DMS 273 (cell line): ENCODE results near the gene RADIL.
"Not testable (repeated sequence)": the region's sequence is repeated elsewhere in the genome, so short reads cannot be mapped to it uniquely, and the experiment has no call there.

Source experiments
- DNase-seq: peaks from one replicate; lab custom pipeline; 2025; ENCODE audit not compliant: unreplicated experiment; lab: John Stamatoyannopoulos, UW

Gene RADIL

DNA sequence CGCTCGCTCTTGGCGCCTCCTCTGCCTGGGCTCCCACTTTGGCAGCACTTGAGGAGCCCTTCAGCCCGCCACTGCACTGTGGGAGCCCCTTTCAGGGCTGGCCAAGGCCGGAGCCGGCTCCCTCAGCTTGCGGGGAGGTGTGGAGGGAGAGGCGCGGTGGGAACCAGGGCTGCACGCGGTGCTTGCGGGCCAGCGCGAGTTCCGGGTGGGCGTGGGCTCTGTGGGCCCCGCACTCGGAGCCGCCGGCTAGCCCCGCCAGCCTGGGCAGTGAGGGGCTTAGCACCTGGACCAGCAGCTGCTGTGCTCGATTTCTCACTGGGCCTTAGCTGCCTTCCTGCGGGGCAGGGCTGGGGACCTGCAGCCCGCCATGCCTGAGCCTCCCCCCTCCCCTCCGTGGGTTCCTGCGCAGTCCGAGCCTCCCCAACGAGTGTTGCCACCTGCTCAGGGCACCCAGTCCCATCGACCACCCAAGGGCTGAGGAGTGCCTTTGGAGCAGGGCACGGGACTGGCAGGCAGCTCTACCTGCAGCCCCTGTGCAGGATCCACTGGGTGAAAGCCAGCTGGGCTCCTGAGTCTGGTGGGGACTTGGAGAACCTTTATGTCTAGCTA, 90.0 kb downstream of the RADIL start:
- not testable (repeated sequence) for DNase-seq

DNA sequence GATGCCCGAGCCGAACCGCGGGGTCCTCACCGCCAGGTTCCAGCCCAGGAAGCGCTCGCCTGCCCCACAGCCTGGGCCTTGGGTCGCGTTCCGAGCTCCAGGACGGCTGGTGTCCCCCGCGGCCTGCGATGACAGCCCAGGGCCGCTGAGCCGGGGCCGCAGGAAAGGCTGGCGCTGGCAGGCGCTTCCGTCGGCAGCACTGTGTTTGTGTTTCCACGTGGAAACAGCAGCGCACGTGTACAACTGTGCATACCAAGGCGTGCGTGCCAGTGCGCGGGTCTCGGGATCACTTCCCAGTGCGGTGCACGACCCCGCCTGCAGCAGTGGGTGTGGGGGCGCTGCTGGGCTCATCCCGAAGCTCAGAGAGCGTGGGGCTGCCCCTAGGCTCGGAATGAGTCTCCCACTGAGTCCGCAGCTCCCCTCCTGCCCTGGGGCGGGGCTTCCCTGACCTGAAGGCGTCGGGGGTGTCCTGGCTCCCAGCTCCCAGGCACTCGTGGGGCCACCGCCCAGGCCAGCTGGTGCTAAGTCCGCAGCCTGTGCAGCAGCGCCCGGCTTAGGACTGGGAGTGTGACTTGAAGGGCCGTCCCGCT, 90.9 kb downstream of the RADIL start:
- DNase-seq = no peak

DNA sequence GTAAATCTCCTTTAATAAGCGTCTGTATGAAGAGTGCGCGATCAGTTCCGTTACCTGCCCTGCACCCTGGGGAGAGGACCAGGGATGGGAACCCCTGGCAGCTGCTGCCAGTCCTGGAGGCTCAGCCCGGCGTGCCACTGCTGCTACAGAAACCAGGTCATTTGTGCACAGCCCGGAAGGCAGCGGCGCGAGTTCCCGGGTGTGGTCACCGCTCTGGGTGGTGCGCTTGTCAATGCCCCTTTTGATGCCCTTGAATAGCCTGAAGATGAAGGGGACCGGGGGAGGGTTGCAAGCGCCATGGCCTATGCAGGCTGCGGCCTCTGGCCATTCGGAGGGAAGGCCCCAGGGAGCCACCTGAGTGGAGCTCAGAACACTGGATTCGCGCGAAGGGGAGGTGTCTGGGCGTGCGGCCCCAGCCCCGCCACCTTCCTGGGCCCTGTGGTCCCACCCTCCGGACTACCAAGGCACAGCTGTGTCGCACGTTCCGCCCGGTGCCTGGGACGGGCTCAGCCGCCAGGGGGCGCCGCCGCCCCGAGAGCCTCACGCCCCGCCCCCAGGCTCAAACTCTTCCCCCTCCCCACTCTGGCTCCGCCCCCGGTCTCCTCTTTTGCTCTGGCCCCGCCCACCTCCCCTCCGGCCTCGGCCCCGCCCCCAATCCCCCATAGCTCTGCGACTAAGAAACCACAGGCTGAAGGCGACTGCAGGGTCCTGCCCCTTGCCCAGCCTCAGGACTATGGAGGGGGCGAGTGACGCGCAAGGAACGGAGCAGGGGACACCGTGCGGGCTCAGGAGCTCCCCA, 91.6 kb downstream of the RADIL start:
- peak; percentile 52 for DNase-seq

DNA sequence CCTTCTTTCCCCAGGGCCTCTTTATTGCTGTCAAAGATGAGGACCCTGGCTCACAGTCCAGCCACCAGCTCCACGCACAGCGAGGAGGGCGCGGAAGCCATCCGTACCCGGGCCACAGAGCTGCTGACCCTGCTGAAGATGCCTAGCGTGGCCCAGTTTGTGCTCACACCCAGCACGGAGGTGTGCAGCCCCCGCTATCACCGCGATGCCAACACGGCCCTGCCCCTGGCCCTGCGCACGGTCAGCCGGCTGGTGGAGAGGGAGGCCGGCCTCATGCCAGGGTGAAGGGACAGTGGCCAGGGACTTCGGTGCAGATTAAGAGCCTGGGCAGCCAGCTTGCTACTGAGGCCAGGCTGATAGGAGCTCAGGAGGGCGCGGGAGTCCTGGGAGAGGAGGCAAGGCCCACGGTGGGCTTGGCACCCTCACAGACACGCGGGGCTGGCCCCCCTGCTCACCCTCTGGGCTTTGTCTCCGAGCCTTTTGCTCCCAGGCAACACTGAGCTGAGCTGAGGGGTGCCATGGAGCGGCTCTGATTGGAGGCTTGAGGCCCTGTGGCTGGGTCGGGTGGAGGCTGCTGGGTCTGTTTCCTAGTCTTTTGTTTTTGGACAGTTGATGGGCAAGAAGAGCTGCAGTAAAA, 92.3 kb downstream of the RADIL start:
- DNase-seq = no peak

DNA sequence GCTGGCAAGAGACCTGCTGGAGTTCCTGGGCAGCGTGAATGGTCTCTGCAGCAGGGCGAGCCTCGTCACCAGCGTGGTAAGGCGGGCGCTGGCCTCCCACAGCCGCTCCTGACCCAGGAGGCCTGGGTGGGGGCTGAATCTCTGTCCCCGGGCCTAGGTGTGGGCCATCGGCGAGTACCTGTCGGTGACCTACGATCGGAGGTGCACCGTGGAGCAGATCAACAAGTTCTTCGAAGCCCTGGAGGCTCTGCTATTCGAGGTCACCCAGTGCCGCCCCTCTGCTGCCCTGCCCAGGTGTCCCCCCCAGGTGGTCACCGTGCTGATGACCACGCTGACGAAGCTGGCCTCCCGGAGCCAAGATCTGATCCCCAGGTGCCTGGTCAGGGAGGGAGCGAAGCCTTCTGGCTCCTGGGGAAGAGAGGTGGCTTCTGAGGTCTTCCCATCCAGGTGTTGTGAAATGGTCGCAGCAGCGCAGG, 93.0 kb downstream of the RADIL start:
- DNase-seq = no peak

DNA sequence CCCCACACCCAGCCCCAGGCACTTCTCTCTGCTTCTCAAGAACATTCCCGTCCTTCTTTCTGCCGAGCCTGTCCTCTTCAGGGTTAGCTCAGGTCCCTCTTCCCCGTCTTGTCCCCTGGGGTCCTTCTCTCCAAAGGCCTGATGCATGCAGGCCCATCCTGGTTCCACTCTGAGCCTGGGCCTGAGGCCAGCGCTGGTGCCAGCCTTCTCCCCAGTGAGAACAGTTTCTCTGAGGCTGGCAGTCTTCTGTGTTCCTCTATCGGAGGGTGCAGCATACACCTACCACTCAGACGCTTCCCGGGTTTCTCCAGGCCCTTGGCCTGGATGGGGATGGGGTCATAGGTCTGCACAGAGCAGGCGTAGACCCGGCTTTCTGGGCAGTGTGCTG, 93.4 kb downstream of the RADIL start:
- no peak for DNase-seq

DNA sequence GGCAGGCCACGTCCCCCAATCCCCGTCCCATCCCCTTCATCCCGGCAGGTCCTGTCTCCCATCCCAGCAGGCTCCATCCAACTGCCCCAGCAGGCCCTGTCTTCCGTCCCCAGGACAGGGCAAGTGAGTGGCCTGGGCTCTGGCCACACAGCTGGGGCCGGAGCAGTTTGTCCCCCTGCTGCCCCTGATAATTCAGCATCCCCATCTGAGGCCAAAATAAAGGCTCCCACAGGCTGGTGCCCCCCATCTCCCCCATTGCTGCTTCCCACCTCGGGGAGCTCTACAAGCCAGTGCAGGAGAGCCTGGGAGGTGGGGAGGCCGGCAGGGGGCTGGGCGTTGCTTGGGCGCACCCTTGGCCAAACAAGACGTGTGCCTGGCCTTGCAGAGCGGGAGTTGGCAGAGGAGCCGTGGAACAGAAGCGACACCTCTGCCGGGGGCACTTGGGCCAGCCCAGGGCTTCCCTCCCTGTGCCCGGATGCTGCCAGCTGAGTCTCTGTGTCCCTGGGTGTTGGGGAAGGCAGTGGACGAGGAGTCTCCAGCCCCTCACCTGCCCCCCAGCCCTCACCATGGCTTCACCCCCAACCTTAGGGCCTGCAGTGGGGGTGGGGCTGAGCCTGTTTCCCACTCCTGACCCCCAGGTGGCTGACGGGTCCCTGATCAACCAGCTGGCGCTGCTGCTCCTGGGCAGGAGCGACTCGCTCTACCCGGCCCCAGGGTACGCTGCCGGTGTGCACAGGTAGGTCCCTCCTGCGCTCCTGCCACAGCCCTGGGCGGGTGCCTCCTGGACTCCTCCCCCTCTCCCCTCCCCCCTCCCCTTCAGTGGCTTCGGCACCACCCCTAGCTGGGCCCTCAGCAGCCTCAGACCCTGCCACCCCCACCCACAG, 94.1 kb downstream of the RADIL start:
- DNase-seq = no peak

DNA sequence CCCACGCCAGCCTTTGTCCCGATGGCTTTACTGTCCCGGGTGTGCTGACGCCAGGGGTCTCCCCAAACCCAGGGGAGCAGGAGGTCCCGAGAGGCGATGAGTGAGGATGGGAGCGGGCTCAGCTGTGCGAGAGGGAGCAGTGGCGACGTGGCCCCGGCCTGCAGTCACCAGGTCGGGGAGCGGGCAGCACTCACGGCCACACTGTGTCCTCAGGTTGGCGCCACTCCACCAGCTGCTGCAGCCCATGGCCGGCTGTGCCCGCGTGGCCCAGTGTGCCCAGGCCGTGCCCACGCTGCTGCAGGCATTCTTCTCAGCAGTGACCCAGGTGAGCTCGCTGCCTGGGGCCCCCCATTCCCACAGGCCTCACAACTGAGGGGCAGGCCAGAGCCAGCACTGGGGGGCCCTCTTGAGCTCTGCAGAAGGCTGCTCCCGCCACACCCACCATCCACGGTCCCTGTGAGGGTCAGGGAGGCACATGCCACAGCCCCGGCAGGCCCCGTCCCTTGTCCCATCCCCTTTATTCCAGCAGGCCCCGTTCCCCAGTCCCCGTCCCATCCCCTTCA, 94.8 kb downstream of the RADIL start:
- DNase-seq = no peak

DNA sequence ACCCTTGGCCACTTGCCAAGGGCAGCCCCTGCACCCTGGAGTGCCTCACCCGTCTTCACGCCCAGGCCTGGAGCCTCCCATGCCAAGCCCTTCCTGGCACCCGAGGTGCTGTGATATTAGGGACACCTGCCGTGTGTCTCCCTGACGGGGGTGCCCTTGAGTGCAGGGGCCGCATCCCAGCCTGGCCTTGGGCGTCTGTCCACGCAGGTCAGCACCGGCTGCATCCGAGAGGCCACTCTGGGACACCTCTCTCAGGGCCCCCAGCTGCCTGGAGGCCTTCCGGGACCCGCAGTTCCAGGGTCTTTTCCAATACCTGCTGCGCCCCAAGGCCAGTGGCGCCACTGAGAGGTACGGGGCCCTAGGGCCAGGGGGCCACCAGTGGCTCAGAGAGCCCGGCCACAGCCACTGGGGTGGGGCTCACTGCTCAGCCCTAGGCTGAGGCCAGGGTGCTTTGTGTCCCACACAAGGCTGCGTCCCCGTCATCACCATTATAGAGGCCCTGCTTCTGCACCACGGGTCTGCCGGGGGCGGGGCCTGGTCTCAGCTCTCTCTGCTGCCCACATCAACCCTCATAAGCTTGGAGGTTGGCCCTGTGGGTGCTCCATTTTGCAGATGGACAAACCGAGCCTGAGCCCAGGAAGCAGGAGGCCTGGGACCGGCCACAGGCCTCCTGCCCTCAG, 95.4 kb downstream of the RADIL start:
- DNase-seq = no peak

DNA sequence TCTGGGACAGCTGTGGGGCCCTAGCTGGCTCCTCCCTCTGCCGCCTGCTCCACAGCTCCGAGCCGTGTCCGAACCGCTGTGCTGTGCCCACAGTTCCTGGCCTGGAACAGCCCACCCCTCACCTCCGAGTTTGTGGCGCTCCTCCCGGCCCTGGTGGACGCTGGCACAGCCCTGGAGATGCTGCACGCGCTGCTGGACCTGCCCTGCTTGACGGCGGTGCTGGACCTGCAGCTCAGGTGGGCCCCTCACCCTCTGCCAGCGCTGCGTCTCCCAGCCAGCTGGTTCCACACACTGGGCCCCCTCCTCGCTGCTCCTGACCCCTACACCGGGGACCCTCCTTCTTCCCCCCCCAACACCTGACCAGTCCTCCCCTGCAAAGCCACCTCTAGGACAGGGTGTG, 96.0 kb downstream of the RADIL start:
- no peak for DNase-seq

DNA sequence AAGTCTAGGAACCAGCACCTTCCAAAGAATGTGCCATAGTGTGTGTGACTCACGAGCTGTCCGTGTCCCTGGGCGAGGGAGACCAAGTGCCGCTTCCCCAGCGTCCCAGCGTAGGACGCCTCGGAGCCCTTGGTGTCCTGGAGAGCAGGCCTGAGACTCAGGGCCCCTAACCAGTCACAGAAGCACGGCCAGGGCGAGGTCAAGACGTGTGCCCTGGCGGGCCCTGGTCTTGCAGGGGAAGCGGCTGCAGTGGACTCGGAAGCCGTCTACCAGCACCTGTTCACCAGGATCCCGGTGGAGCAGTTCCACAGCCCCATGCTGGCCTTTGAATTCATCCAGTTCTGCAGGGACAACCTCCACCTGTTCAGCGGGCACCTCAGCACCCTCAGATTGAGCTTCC, 97.5 kb downstream of the RADIL start:
- no peak for DNase-seq

DNA sequence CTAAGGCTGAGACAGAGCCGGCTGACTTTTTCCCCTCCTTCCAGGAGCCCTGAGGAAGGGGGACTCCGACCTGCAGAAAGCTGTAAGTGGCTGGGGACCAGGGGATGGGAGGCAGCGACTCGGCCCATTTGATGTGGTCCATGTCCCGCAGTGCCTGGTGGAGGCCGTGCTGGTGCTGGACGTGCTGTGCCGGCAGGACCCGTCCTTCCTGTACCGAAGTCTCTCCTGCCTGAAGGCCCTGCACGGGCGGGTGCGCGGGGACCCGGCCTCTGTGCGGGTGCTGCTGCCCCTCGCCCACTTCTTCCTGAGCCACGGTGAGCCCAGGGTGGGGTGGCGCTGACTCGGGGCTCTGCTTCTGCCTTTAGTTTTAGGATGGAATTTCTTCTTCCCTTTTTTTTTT, 98.1 kb downstream of the RADIL start:
- no peak for DNase-seq

DNA sequence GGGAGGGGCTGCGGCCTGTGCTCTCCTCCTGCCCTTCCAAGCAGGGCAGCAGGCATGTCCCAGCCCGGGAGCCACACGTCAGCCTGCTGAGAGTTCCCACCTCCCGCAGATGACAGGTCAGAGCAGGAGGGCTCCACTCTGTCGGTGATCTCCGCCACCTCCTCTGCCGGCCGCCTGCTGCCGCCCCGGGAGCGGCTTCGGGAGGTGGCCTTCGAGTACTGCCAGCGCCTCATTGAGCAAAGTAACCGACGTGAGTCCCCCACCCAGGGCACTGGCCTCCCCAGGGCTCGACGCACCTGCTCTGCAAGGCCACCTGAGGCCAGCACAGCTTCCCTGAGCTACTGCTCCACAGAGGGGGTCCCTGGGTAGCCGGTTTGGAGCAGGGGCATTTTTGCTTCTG, 98.7 kb downstream of the RADIL start:
- no peak for DNase-seq

DNA sequence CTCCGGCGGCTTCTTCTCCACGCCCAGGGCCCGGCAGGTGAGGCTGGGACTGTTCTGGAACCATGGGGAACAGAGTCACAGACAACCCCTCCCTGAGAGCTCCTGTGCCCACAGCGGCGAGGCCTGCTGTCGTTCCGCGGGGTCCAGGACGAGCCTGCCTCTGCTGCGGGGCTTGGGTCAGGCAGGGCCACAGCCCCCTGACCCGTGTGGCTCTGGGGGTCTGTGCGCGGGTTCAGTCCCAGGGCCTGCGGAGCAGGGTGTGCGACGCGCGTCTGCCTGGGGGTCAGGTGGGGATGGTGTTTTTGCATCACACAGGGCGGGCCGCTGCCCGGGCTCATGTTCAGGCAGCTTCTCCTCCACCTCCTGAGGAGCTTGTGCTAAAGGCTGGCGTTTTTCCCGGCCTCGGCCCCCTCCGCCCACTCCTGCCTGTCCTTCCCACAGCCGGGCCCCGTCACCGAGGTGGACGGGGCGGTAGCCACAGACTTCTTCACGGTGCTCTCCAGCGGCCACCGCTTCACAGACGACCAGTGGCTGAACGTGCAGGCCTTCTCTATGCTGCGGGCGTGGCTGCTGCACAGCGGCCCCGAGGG, 99.7 kb downstream of the RADIL start:
- no peak for DNase-seq

DNA sequence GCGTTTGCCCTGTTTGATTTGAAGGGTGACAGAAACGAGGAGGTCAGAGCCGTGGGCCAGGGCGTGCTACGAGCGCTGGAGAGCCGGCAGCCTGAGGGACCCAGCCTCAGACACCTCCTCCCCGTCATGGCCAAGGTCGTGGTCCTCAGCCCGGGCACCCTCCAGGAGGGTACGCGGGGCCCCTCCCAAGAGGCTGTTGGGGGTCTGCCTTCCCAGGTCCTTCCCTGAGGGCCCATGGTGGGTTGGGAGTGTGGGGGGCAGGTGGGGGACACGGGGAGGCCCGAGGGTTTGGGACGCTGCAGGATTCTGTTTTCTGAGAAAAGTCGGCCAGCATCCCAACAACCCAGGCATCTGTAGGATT, 100.2 kb downstream of the RADIL start:
- no peak for DNase-seq

DNA sequence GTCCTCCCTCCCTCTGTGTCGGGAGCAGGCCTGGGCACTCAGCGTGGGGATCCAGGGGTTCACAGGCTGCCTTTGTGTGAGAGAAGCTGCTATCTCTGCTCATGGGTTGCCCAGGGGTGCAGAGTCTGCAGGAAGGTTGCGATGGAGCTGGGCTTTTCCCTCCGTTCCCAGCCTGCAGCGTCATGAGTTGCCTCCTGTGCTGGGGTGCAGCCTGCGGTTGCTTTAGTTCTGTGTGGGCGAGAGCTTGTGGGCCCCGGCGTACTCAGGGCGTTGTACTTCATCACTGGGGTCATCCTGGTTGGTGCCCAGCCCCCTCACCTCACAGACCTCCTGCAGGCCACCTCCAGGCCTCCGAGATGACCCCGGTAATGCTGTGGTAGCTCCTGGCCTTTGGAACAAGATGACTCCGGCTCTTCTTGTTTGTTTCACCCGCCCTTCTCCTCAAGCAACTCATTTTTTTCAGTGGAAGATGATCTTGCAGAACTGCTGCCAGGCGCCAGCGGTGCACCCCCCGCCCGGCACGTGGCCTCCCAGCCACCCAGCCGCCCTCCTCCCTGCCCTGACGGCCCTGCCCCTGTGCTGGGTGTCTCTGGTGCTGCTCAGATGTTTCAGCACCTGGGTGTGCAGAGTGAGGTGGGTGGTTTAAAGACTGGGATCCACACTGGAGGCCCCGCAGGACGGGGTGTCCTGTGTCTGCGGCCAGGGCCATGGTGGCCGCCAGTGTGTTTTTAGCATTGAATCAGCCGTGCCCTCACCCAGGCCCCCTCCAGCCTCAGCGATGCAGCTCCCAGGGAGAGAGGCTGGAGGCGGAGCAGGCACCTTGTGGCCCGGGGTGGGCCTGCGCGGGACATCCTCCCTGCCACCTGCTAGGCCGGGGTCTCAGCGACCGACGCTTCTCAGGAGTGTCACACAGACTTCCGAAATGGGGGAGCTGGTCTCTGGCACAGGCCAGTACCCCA, 100.9 kb downstream of the RADIL start:
- DNase-seq = no peak

DNA sequence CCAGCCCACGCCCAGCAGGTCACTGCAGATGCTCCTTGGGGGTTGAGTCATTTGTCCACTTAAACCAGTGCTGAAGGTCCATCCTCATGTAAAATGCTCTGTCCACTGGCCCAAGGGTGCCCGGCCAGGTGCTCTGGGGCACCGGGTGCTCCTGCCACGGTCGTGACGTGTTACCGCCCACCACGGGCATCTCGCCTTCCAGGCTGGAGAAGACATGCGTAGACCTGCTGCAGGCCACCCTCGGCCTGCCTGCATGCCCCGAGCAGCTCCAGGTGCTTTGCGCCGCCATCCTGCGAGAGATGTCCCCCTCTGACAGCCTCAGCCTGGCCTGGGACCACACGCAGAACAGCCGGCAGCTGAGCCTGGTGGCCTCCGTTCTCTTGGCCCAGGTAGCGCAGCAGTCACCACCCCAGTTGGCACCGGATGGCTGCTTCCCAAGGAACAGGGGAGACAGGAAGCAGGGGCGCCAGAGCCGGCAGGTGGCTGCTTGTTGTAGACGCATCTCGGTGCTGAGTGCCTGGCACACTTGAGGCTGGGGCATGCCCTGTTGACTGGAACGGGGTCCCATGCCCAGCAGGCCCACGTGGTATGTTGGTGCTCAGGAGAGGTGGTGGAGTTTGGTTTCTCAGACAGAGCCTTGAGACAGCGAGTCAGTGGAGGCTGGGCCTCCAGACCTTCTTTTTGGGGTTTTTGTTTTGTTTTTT, 102.0 kb downstream of the RADIL start:
- no peak for DNase-seq

DNA sequence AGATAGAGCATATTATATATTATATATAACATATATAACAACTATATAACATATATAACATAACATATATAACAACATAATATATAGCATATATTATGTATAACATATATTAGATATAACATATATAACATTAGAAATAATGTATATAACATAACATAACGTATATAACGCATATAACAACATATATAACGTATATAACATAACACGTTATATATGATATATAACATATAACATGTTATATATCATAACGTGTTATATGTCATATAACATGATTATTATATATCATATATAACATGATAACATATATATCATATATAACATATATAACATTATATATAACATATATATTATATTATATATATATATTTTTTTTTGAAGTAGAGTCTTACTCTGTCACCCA, 104.4 kb downstream of the RADIL start:
- no peak for DNase-seq
